ENCODE results near the gene PPP1R16B.

PPP1R16B gene

GRCh38 chr20:38897267-38897666, 91.8 kb downstream of the PPP1R16B start:
- Histone ChIP-seq H3K4me1 (ENCODE audit: control insufficient read depth, insufficient read depth, low read length) (peaks cover 4% of the 10 kb centered on the region), H3K4me3 (ENCODE audit: low read length in 2 of 2) (no peak overlapping the region), H3K27ac (ENCODE audit: low read length) (no peak overlapping the region), H3K27me3 (ENCODE audit: control insufficient read depth in 1 of 2, insufficient read depth in 2 of 2, low read length in 2 of 2) (peaks cover 6 to 8% of the 10 kb centered on the region in 2 donors), H3K9me3 (ENCODE audit: control insufficient read depth in 2 of 2, low read length in 2 of 2) (no peaks in the 10 kb centered on the region), H3K9ac (ENCODE audit: low read length in 2 of 2) (no peak overlapping the region), H3K36me3 (ENCODE audit: control insufficient read depth in 2 of 2, insufficient read depth in 2 of 2, low read length in 2 of 2) (no peaks in the 10 kb centered on the region)

- Histone ChIP-seq H3K36me3 (ENCODE audit: control insufficient read depth in 2 of 2, insufficient read depth in 2 of 2, low read length in 2 of 2) (no peaks in the 10 kb centered on the region), H3K4me3 (ENCODE audit: low read length in 2 of 2) (no peak overlapping the region), H3K9ac (ENCODE audit: low read length in 2 of 2) (no peak overlapping the region), H3K27ac (ENCODE audit: low read length) (no peak overlapping the region), H3K9me3 (ENCODE audit: control insufficient read depth in 2 of 2, low read length in 2 of 2) (peaks cover 0 to 9% of the 10 kb centered on the region in 2 donors), H3K27me3 (ENCODE audit: control insufficient read depth in 1 of 2, insufficient read depth in 2 of 2, low read length in 2 of 2) (peaks cover 3 to 4% of the 10 kb centered on the region in 2 donors), H3K4me1 (ENCODE audit: control insufficient read depth, insufficient read depth, low read length) (no peaks in the 10 kb centered on the region)
Observed at GRCh38 chr20:38900606-38901005, 95.1 kb downstream of the PPP1R16B start.

- H3K4me1 ChIP-seq (ENCODE audit: control insufficient read depth, insufficient read depth, low read length): no peaks in the 10 kb centered on the region
- no peak overlapping the region for H3K9ac ChIP-seq (ENCODE audit: low read length in 2 of 2)
- no peak overlapping the region for H3K4me3 ChIP-seq (ENCODE audit: low read length in 2 of 2)
- no peaks in the 10 kb centered on the region for H3K36me3 ChIP-seq (ENCODE audit: control insufficient read depth in 2 of 2, insufficient read depth in 2 of 2, low read length in 2 of 2)
- peaks cover 3 to 4% of the 10 kb centered on the region in 2 donors for H3K27me3 ChIP-seq (ENCODE audit: control insufficient read depth in 1 of 2, insufficient read depth in 2 of 2, low read length in 2 of 2)
- no peak overlapping the region for H3K27ac ChIP-seq (ENCODE audit: low read length)
- peaks cover 0 to 9% of the 10 kb centered on the region in 2 donors for H3K9me3 ChIP-seq (ENCODE audit: control insufficient read depth in 2 of 2, low read length in 2 of 2)
Observed at GRCh38 chr20:38902601-38903000, 97.1 kb downstream of the PPP1R16B start.

- Histone ChIP-seq H3K27me3 (ENCODE audit: control insufficient read depth in 1 of 2, insufficient read depth in 2 of 2, low read length in 2 of 2) (peaks cover 0 to 4% of the 10 kb centered on the region in 2 donors), H3K36me3 (ENCODE audit: control insufficient read depth in 2 of 2, insufficient read depth in 2 of 2, low read length in 2 of 2) (no peaks in the 10 kb centered on the region), H3K9ac (ENCODE audit: low read length in 2 of 2) (no peak overlapping the region), H3K27ac (ENCODE audit: low read length) (no peak overlapping the region), H3K4me3 (ENCODE audit: low read length in 2 of 2) (no peak overlapping the region), H3K4me1 (ENCODE audit: control insufficient read depth, insufficient read depth, low read length) (no peaks in the 10 kb centered on the region), H3K9me3 (ENCODE audit: control insufficient read depth in 2 of 2, low read length in 2 of 2) (peaks cover 0 to 9% of the 10 kb centered on the region in 2 donors)
Observed at GRCh38 chr20:38903335-38903734, 97.8 kb downstream of the PPP1R16B start.

DNA sequence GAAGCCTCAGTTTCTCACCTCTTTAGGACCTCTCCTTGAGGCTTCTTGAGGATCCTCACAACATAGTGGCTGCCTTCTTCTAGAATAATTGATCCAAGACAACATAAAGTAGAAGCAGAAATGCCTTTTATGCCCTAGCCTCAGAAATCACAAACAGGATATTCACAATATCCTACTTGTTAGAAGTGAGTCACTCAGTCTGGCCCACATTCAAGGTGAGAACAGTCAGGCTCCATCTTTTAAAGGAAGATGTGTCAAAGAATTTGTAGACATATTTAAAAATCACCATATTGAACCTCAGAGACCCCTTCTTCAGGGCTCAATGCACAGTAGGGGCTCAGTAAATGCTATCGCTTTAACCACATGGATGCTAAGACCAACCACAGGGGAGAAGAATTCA, 99.9 kb downstream of the PPP1R16B start:
- no peak overlapping the region for H3K27ac ChIP-seq (ENCODE audit: low read length)
- H3K36me3 ChIP-seq (ENCODE audit: control insufficient read depth in 2 of 2, insufficient read depth in 2 of 2, low read length in 2 of 2): no peaks in the 10 kb centered on the region
- H3K9me3 ChIP-seq (ENCODE audit: control insufficient read depth in 2 of 2, low read length in 2 of 2): peaks cover 3 to 9% of the 10 kb centered on the region in 2 donors
- no peaks in the 10 kb centered on the region for H3K4me1 ChIP-seq (ENCODE audit: control insufficient read depth, insufficient read depth, low read length)
- no peak overlapping the region for H3K9ac ChIP-seq (ENCODE audit: low read length in 2 of 2)
- no peak overlapping the region for H3K4me3 ChIP-seq (ENCODE audit: low read length in 2 of 2)
- peaks cover 0 to 2% of the 10 kb centered on the region in 2 donors for H3K27me3 ChIP-seq (ENCODE audit: control insufficient read depth in 1 of 2, insufficient read depth in 2 of 2, low read length in 2 of 2)

- no peak overlapping the region for H3K9ac ChIP-seq (ENCODE audit: low read length in 2 of 2)
- no peak overlapping the region for H3K27ac ChIP-seq (ENCODE audit: low read length)
- H3K4me1 ChIP-seq (ENCODE audit: control insufficient read depth, insufficient read depth, low read length): no peaks in the 10 kb centered on the region
- peaks cover 3 to 9% of the 10 kb centered on the region in 2 donors for H3K9me3 ChIP-seq (ENCODE audit: control insufficient read depth in 2 of 2, low read length in 2 of 2)
- no peak overlapping the region for H3K4me3 ChIP-seq (ENCODE audit: low read length in 2 of 2)
- no peaks in the 10 kb centered on the region for H3K36me3 ChIP-seq (ENCODE audit: control insufficient read depth in 2 of 2, insufficient read depth in 2 of 2, low read length in 2 of 2)
- H3K27me3 ChIP-seq (ENCODE audit: control insufficient read depth in 1 of 2, insufficient read depth in 2 of 2, low read length in 2 of 2): no peaks in the 10 kb centered on the region
Observed at GRCh38 chr20:38907918-38908677, 102.6 kb downstream of the PPP1R16B start.

DNA sequence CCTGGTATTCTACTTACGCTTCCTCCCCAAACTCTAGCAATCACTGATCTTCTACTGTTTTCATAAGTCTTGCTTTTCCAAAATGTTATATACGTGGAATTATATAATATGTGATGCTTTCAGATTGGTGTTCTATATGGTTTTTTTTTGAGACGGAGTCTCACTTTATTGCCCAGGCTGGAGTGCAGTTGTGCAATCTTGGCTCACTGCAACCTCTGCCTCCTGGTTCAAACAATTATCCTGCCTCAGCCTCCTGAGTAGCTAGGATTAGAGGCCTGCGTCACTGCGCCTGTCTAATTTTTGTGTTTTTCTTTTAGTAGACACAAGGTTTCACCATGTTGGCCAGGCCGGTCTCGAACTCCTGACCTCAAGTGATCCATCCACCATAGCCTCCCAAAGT, 109.9 kb downstream of the PPP1R16B start:
- Histone ChIP-seq H3K27ac (ENCODE audit: low read length) (no peak overlapping the region), H3K4me3 (ENCODE audit: low read length in 2 of 2) (no peak overlapping the region)

GRCh38 chr20:38917657-38918056, 112.2 kb downstream of the PPP1R16B start:
- H3K9me3 ChIP-seq (ENCODE audit: control insufficient read depth in 2 of 2, low read length in 2 of 2): no peaks in the 10 kb centered on the region
- H3K4me3 ChIP-seq (ENCODE audit: low read length in 2 of 2): no peak overlapping the region
- peaks cover 0 to 2% of the 10 kb centered on the region in 2 donors for H3K27me3 ChIP-seq (ENCODE audit: control insufficient read depth in 1 of 2, insufficient read depth in 2 of 2, low read length in 2 of 2)
- H3K27ac ChIP-seq (ENCODE audit: low read length): no peak overlapping the region
- H3K36me3 ChIP-seq (ENCODE audit: control insufficient read depth in 2 of 2, insufficient read depth in 2 of 2, low read length in 2 of 2): no peaks in the 10 kb centered on the region
- no peaks in the 10 kb centered on the region for H3K4me1 ChIP-seq (ENCODE audit: control insufficient read depth, insufficient read depth, low read length)
- H3K9ac ChIP-seq (ENCODE audit: low read length in 2 of 2): no peak overlapping the region

More for the DNA sequence above, 109.9 kb downstream of the PPP1R16B start:
- Histone ChIP-seq H3K9me3 (ENCODE audit: control insufficient read depth in 2 of 2, low read length in 2 of 2) (no peaks in the 10 kb centered on the region), H3K9ac (ENCODE audit: low read length in 2 of 2) (no peak overlapping the region), H3K27me3 (ENCODE audit: control insufficient read depth in 1 of 2, insufficient read depth in 2 of 2, low read length in 2 of 2) (peaks cover 0 to 2% of the 10 kb centered on the region in 2 donors), H3K36me3 (ENCODE audit: control insufficient read depth in 2 of 2, insufficient read depth in 2 of 2, low read length in 2 of 2) (no peaks in the 10 kb centered on the region), H3K4me1 (ENCODE audit: control insufficient read depth, insufficient read depth, low read length) (no peaks in the 10 kb centered on the region)

DNA sequence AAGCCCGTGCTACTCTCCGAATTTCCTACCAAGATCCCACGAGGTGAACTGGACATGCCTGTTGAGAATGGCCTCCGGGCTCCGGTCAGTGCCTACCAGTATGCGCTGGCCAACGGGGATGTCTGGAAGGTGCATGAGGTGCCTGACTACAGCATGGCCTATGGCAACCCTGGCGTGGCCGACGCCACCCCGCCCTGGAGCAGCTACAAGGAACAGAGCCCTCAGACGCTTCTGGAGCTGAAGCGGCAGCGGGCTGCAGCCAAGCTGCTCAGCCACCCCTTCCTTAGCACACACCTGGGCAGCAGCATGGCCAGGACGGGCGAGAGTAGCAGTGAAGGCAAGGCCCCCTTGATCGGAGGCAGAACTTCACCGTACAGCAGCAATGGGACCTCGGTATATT, 112.7 kb downstream of the PPP1R16B start:
- H3K36me3 ChIP-seq (ENCODE audit: control insufficient read depth in 2 of 2, insufficient read depth in 2 of 2, low read length in 2 of 2): no peaks in the 10 kb centered on the region
- H3K4me3 ChIP-seq (ENCODE audit: low read length in 2 of 2): no peak overlapping the region
- H3K4me1 ChIP-seq (ENCODE audit: control insufficient read depth, insufficient read depth, low read length): no peaks in the 10 kb centered on the region
- H3K9me3 ChIP-seq (ENCODE audit: control insufficient read depth in 2 of 2, low read length in 2 of 2): no peaks in the 10 kb centered on the region
- H3K27ac ChIP-seq (ENCODE audit: low read length): no peak overlapping the region
- peaks cover 0 to 2% of the 10 kb centered on the region in 2 donors for H3K27me3 ChIP-seq (ENCODE audit: control insufficient read depth in 1 of 2, insufficient read depth in 2 of 2, low read length in 2 of 2)
- no peak overlapping the region for H3K9ac ChIP-seq (ENCODE audit: low read length in 2 of 2)

GRCh38 chr20:38919683-38920082, 114.2 kb downstream of the PPP1R16B start:
- Histone ChIP-seq H3K27ac (ENCODE audit: low read length) (no peak overlapping the region), H3K9ac (ENCODE audit: low read length in 2 of 2) (no peak overlapping the region), H3K4me1 (ENCODE audit: control insufficient read depth, insufficient read depth, low read length) (no peaks in the 10 kb centered on the region), H3K36me3 (ENCODE audit: control insufficient read depth in 2 of 2, insufficient read depth in 2 of 2, low read length in 2 of 2) (no peaks in the 10 kb centered on the region), H3K9me3 (ENCODE audit: control insufficient read depth in 2 of 2, low read length in 2 of 2) (no peaks in the 10 kb centered on the region), H3K27me3 (ENCODE audit: control insufficient read depth in 1 of 2, insufficient read depth in 2 of 2, low read length in 2 of 2) (peaks cover 0 to 2% of the 10 kb centered on the region in 2 donors), H3K4me3 (ENCODE audit: low read length in 2 of 2) (no peak overlapping the region)

DNA sequence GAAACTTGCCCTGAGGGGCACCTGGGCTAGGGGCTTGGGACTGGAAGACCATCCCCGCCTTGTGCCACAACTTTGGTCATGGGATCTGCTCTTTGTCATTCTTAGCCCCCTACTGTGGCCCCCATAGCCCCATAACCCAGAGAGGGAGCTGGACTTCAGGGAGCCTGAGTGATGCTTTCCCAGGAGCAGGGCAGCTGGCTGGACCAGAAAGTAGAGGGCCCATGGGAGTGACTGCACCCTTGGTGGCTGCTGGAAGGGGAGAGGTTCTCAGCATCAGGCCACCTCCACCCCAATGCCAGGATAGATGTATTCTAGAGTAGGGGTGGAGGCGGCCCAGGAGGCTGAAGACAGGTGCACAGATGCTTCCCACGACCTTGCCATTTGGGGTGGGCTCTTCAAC, 114.9 kb downstream of the PPP1R16B start:
- Histone ChIP-seq H3K4me3 (ENCODE audit: low read length in 2 of 2) (no peak overlapping the region), H3K27ac (ENCODE audit: low read length) (no peak overlapping the region), H3K36me3 (ENCODE audit: control insufficient read depth in 2 of 2, insufficient read depth in 2 of 2, low read length in 2 of 2) (no peaks in the 10 kb centered on the region), H3K9ac (ENCODE audit: low read length in 2 of 2) (no peak overlapping the region), H3K27me3 (ENCODE audit: control insufficient read depth in 1 of 2, insufficient read depth in 2 of 2, low read length in 2 of 2) (peaks cover 0 to 2% of the 10 kb centered on the region in 2 donors), H3K4me1 (ENCODE audit: control insufficient read depth, insufficient read depth, low read length) (no peaks in the 10 kb centered on the region), H3K9me3 (ENCODE audit: control insufficient read depth in 2 of 2, low read length in 2 of 2) (no peaks in the 10 kb centered on the region)

All from stomach smooth muscle (tissue), 2 donors.